GM18498 (cell line): ENCODE results near the gene ARHGEF10L.

Experiments used
- ATAC-seq: cut with Tn5 transposase; IDR thresholded peaks from one replicate; pipeline ENCODE4 v1.9.1; 2021; ENCODE audit warnings: mild to moderate bottlenecking, moderate library complexity; ENCODE audit not compliant: unreplicated experiment

ARHGEF10L gene

GRCh38 chr1:17588048-17588871 lies 48.8 kb downstream of the ARHGEF10L start:
- ATAC-seq = no peak

GRCh38 chr1:17591814-17592430 lies 52.4 kb downstream of the ARHGEF10L start:
- ATAC-seq = no peak

GRCh38 chr1:17594026-17594425 lies 54.5 kb downstream of the ARHGEF10L start:
- no peak for ATAC-seq

GRCh38 chr1:17594690-17595601 lies 55.4 kb downstream of the ARHGEF10L start:
- ATAC-seq = no peak

- no peak for ATAC-seq
These were observed 56.1 kb downstream of the ARHGEF10L start for GRCh38 chr1:17595602-17595925.

GRCh38 chr1:17596186-17596585 lies 56.7 kb downstream of the ARHGEF10L start:
- ATAC-seq = no peak

- ATAC-seq = no peak
These were observed 57.4 kb downstream of the ARHGEF10L start for GRCh38 chr1:17596651-17597509.

GRCh38 chr1:17597651-17598050 lies 58.2 kb downstream of the ARHGEF10L start:
- no peak for ATAC-seq

- no peak for ATAC-seq
These were observed 58.8 kb downstream of the ARHGEF10L start for GRCh38 chr1:17598251-17598650.

GRCh38 chr1:17599291-17599953 lies 59.9 kb downstream of the ARHGEF10L start:
- ATAC-seq = no peak

- ATAC-seq = no peak
These were observed 60.4 kb downstream of the ARHGEF10L start for GRCh38 chr1:17599954-17600300.

- ATAC-seq = no peak
These were observed 60.8 kb downstream of the ARHGEF10L start for GRCh38 chr1:17600321-17600720.

- ATAC-seq = no peak
These were observed 62.3 kb downstream of the ARHGEF10L start for GRCh38 chr1:17601643-17602382.

- no peak for ATAC-seq
These were observed 63.8 kb downstream of the ARHGEF10L start for GRCh38 chr1:17603091-17603841.

GRCh38 chr1:17605582-17606344 lies 66.3 kb downstream of the ARHGEF10L start:
- no peak for ATAC-seq

- ATAC-seq = no peak
These were observed 67.4 kb downstream of the ARHGEF10L start for GRCh38 chr1:17606826-17607440.
